GM12878 (cell line): ENCODE data around the gene PCCA. TPM values are rescaled to one million over a fixed set of nuclear protein-coding genes. Genes with fewer than 3 reads are reported as not detected.

Source experiments
- ATAC-seq: fragments of 200-7000 bp; cut with Tn5 transposase; 3 replicates; pipeline ENCODE4 v1.9.1; 2020; ENCODE audit warnings: mild to moderate bottlenecking, moderate library complexity
- BruUV-seq: library from RNA; stranded (reverse); fragments of 400-500 nt; replicated peaks from 2 replicates; lab custom pipeline; 2021; lab: Mats Ljungman, UMichigan
- CTCF ChIA-PET: fragments of 300-600 bp; sonication (Branson Sonifier 250); formaldehyde crosslinking; extraction: SDS; loops from one replicate; lab custom pipeline; 2021; ENCODE audit warnings: inconsistent platforms; lab: Yijun Ruan, JAX
- POLR2A ChIA-PET: fragments of 350-600 bp; formaldehyde crosslinking; extraction: SDS; loops from one replicate; lab custom pipeline; 2021; ENCODE audit warnings: inconsistent platforms; lab: Charles Lee
- RAD21 ChIA-PET: fragments of 300-600 bp; sonication (Branson Sonifier 250); formaldehyde crosslinking; loops from one replicate; lab custom pipeline; 2023; ENCODE audit warnings: antibody characterized with exemption; ENCODE audit not compliant: unreplicated experiment; lab: Charles Lee
- SMC1A ChIA-PET: fragments of 300-600 bp; sonication (Branson Sonifier 250); formaldehyde crosslinking; loops from one replicate; lab custom pipeline; 2023; ENCODE audit not compliant: unreplicated experiment, uncharacterized antibody; lab: Charles Lee
- DNase-seq: peaks from one replicate; pipeline ENCODE4 v3.0.0-alpha.2; 2011; ENCODE audit warnings: low read depth, low spot score
- FAIRE-seq: peaks from 3 replicates; lab custom pipeline; 2011; peaks lifted over from hg19 to GRCh38; lab: Jason Lieb, UNC
- H2AFZ ChIP-seq: 2 replicates; pipeline ENCODE4 v1.6.0; 2011; ENCODE audit warnings: low read depth, low read length, control low read depth; ENCODE audit not compliant: control insufficient read depth
- H3K27ac ChIP-seq: 2 replicates; pipeline ENCODE4 v1.5.1; 2011; ENCODE audit warnings: control low read depth; ENCODE audit not compliant: control insufficient read depth, insufficient read depth
- H3K27me3 ChIP-seq, 2 experiments: replicated peaks in 1 of 2; 2 replicates each; pipeline versions ENCODE4 v1.6.0 to v1.6.1; 2011; ENCODE audit warnings: low read length in 1 of 2; ENCODE audit not compliant: control insufficient read depth in 2 of 2, insufficient read depth in 2 of 2
- H3K36me3 ChIP-seq, 2 experiments: 2 replicates each; pipeline ENCODE4 v1.5.1; 2011; ENCODE audit warnings: low read length in 1 of 2; ENCODE audit not compliant: control insufficient read depth in 2 of 2, insufficient read depth in 2 of 2
- H3K4me1 ChIP-seq: 2 replicates; pipeline ENCODE4 v1.6.1; 2011; ENCODE audit warnings: mild to moderate bottlenecking, low read length, moderate library complexity, mixed read lengths; ENCODE audit not compliant: control insufficient read depth, insufficient read depth
- H3K4me2 ChIP-seq: 2 replicates; pipeline ENCODE4 v1.6.0; 2011; ENCODE audit warnings: control low read depth; ENCODE audit not compliant: control insufficient read depth, insufficient read depth
- H3K4me3 ChIP-seq: fragments of 200-600 bp; sonication (generic); 2 replicates; pipeline ENCODE4 v1.5.1; 2016
- H3K79me2 ChIP-seq: 2 replicates; pipeline ENCODE4 v1.6.0; 2011; ENCODE audit warnings: low read length; ENCODE audit not compliant: control insufficient read depth, insufficient read depth
- H3K9ac ChIP-seq: 2 replicates; pipeline ENCODE4 v1.8.0; 2011; ENCODE audit warnings: low read length, control low read depth, mixed read lengths; ENCODE audit not compliant: control insufficient read depth, insufficient read depth
- H3K9me3 ChIP-seq: replicated peaks from 3 replicates; pipeline ENCODE4 v1.5.1; 2011; ENCODE audit warnings: mild to moderate bottlenecking, low read length; ENCODE audit not compliant: control insufficient read depth, insufficient read depth
- H4K20me1 ChIP-seq: 2 replicates; pipeline ENCODE4 v1.6.0; 2011; ENCODE audit not compliant: control insufficient read depth, insufficient read depth
- CBX3 ChIP-seq: fragments of 200-600 bp; sonication (generic); IDR thresholded peaks from 2 replicates; pipeline ENCODE4 v1.6.1; 2016; ENCODE audit warnings: low read depth, borderline replicate concordance
- CHD1 ChIP-seq: IDR thresholded peaks from 2 replicates; pipeline ENCODE4 v1.6.1; 2012; ENCODE audit warnings: low read depth, low read length, improper control_type of control experiment
- CREM ChIP-seq: IDR thresholded peaks from 2 replicates; pipeline ENCODE4 v1.6.1; 2014; ENCODE audit warnings: antibody characterized with exemption, low read depth
- GATAD2B ChIP-seq: fragments of 450-650 bp; conservative IDR thresholded peaks from 2 replicates; pipeline ENCODE4 v1.6.1; 2017; ENCODE audit warnings: low read depth, mild to moderate bottlenecking, moderate library complexity
- HSF1 ChIP-seq: fragments of 150-350 bp; IDR thresholded peaks from 2 replicates; pipeline ENCODE4 v1.6.1; 2014; ENCODE audit warnings: mild to moderate bottlenecking, low read depth, low read length
- JUND ChIP-seq: IDR thresholded peaks from 2 replicates; pipeline ENCODE4 v1.6.1; 2012; ENCODE audit warnings: low read depth, mild to moderate bottlenecking, low read length, improper control_type of control experiment, moderate library complexity
- MXI1 ChIP-seq: fragments of 150-350 bp; IDR thresholded peaks from 2 replicates; pipeline ENCODE4 v1.6.1; 2011; ENCODE audit warnings: low read depth, mild to moderate bottlenecking, inconsistent platforms, low read length, improper control_type of control experiment
- NR2C2 ChIP-seq: IDR thresholded peaks from 2 replicates; pipeline ENCODE4 v1.6.1; 2011; ENCODE audit warnings: borderline replicate concordance, low read depth; ENCODE audit not compliant: control insufficient read depth, insufficient read length
- PKNOX1 ChIP-seq: fragments of 450-650 bp; IDR thresholded peaks from 2 replicates; pipeline ENCODE4 v1.6.1; 2016; ENCODE audit warnings: mild to moderate bottlenecking
- RELB ChIP-seq: fragments of 450-650 bp; IDR thresholded peaks from 2 replicates; pipeline ENCODE4 v1.6.1; 2017; ENCODE audit warnings: low read depth, mild to moderate bottlenecking, moderate library complexity
- YBX1 ChIP-seq: fragments of 450-650 bp; IDR thresholded peaks from 2 replicates; pipeline ENCODE4 v1.6.1; 2016; ENCODE audit warnings: antibody characterized with exemption
- ZNF207 ChIP-seq: fragments of 450-650 bp; IDR thresholded peaks from 2 replicates; pipeline ENCODE4 v1.6.1; 2014; ENCODE audit warnings: antibody characterized with exemption, mild to moderate bottlenecking, borderline replicate concordance
- WGBS: methylation state at CpG from one replicate; pipeline ENCODE4 v1.1.6; 2016; ENCODE audit warnings: low lambda C conversion rate; ENCODE audit not compliant: insufficient replicate concordance, insufficient coverage; ENCODE audit errors: missing lambda C conversion rate; 5-methylcytosine and 5-hydroxymethylcytosine counted together
- in situ Hi-C: fragments of 300-500 bp; cut with MboI; formaldehyde crosslinking; loops from 9 replicates; pipeline ENCODE4 v1.14.3; 2018; ENCODE audit warnings: mixed read lengths
- intact Hi-C: fragments of 100-400 bp; cut with micrococcal nuclease; formaldehyde crosslinking; loops from one replicate; pipeline ENCODE4 v1.14.2; 2022; ENCODE audit not compliant: unreplicated experiment
- polyA plus RNA-seq, 11 experiments: library from polyadenylated mRNA; depleted of rRNA in 4 of 11; unstranded in 6 of 11; stranded (reverse) in 5 of 11; fragments of >200 nt; fragmentation: Nextera tagmentation in 4 of 11; fragmentation: Illumina TruSeq in 1 of 11; extraction: Ambion mirVana in 4 of 11; extraction: Trizol in 1 of 11; gene quantifications; 1 replicate in 1 of 11; 2 replicates in 10 of 11; pipeline versions ENCODE4 v1.2.1 to v1.2.3, GENCODE V29; 2011 to 2016; ENCODE audit warnings: inconsistent platforms in 2 of 11, missing spikeins in 2 of 11, low read depth in 1 of 11
- total RNA-seq, 4 experiments: library from RNA; depleted of rRNA in 3 of 4; stranded (reverse); fragments of >200 nt in 3 of 4; fragmentation: Illumina TruSeq in 1 of 4; extraction: Trizol in 1 of 4; gene quantifications; 2 replicates each; pipeline versions ENCODE4 v1.2.1 to v1.2.3, GENCODE V29; 2013 to 2021

PCCA gene
- total and polyA plus RNA-seq, 10 of the 15 experiments (the other 5 are each of a cell fraction or from before 2014, with no cell fraction given): 5.9 to 18.2 (median 12.4) TPM

GRCh38 chr13:100478107-100478809 is 389.4 kb downstream of the PCCA start:
- no peaks in the 10 kb centered on the region for H3K27me3 ChIP-seq
- WGBS: 73% methylated on average over 12 of the region's 12 CpGs
- DNase-seq: no peak
- in situ Hi-C loops: no loop called here
- CTCF ChIA-PET: no interaction called here
- BruUV-seq: no TSS peak
- no peaks in the 10 kb centered on the region for H3K36me3 ChIP-seq
- no peak overlapping the region for H3K4me3 ChIP-seq
- H3K4me1 ChIP-seq: no peaks in the 10 kb centered on the region
- no peaks in the 10 kb centered on the region for H3K9me3 ChIP-seq
- no peaks in the 10 kb centered on the region for H3K79me2 ChIP-seq
- TF ChIP-seq CREM: no peak
- TF ChIP-seq JUND: no peak
- TF ChIP-seq CHD1: no peak
- TF ChIP-seq CBX3: no peak
- TF ChIP-seq MXI1: no peak
- no peak for TF ChIP-seq NR2C2
- TF ChIP-seq YBX1: no peak
- TF ChIP-seq HSF1: no peak
- TF ChIP-seq GATAD2B: no peak
- TF ChIP-seq PKNOX1: no peak
- TF ChIP-seq RELB: no peak
- no peak for TF ChIP-seq ZNF207
- TF ChIP-seq, all 136 proteins: peak for 0
- ChIA-PET POLR2A (no interaction called here), SMC1A (no interaction called here), RAD21 (no interaction called here)
- ATAC-seq (no peak), FAIRE-seq (no peak)
- Histone ChIP-seq H3K9ac (no peak overlapping the region), H2AFZ (no peak overlapping the region), H3K4me2 (no peak overlapping the region), H3K27ac (no peak overlapping the region), H4K20me1 (no peaks in the 10 kb centered on the region)
- intact Hi-C loops: no loop called here
